Body of pancreas (tissue), 4 donors: ENCODE results near the gene DMD.

ENCODE experiments used
- POLR2A ChIP-seq, 3 donors: fragments of 450-650 bp; IDR thresholded peaks; one replicate each; pipeline ENCODE4 v1.6.1; 2016; ENCODE audit warnings: antibody characterized with exemption in 3 of 3, mild to moderate bottlenecking in 2 of 3
- TF ChIP-seq, protein P1 (sequence below), 7 experiments: fragments of 450-650 bp in 4 of 7; fragments of 200-600 bp in 3 of 7; sonication (generic) in 3 of 7; IDR thresholded peaks; one replicate each; pipeline ENCODE4 v1.5.1; 2016 to 2019; ENCODE audit warnings: antibody characterized with exemption in 7 of 7

GRCh38 chrX:31223817-31224216 is 1987.5 kb downstream of the DMD start:
- TF ChIP-seq, protein P1, sequence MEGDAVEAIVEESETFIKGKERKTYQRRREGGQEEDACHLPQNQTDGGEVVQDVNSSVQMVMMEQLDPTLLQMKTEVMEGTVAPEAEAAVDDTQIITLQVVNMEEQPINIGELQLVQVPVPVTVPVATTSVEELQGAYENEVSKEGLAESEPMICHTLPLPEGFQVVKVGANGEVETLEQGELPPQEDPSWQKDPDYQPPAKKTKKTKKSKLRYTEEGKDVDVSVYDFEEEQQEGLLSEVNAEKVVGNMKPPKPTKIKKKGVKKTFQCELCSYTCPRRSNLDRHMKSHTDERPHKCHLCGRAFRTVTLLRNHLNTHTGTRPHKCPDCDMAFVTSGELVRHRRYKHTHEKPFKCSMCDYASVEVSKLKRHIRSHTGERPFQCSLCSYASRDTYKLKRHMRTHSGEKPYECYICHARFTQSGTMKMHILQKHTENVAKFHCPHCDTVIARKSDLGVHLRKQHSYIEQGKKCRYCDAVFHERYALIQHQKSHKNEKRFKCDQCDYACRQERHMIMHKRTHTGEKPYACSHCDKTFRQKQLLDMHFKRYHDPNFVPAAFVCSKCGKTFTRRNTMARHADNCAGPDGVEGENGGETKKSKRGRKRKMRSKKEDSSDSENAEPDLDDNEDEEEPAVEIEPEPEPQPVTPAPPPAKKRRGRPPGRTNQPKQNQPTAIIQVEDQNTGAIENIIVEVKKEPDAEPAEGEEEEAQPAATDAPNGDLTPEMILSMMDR (IDR thresholded peaks at IDR 0.05): no peak
- no peak for TF ChIP-seq POLR2A (IDR thresholded peaks at IDR 0.05)
